HT1080 (cell line): Measurements from ENCODE around the gene FAM120B. TPM values are rescaled to one million over a fixed set of nuclear protein-coding genes. Genes with fewer than 3 reads are reported as not detected.

Source experiments
- DNase-seq: peaks from one replicate; pipeline ENCODE4 v3.0.0-alpha.2; 2015; ENCODE audit warnings: low read depth
- total RNA-seq: library from RNA; depleted of rRNA; stranded (reverse); fragments of >200 nt; shearing (Covaris generic); gene quantifications from 2 replicates; pipeline ENCODE4 v1.2.3, GENCODE V29; 2014

FAM120B gene
- total RNA-seq, 1 experiment from 2014 or later, result 15.4 TPM

- DNase-seq, result no peak
These were observed 134.8 kb downstream of the FAM120B start for GRCh38 chr6:170441316-170441715.

- no peak for DNase-seq
These were observed 136.0 kb downstream of the FAM120B start for GRCh38 chr6:170442596-170442995.

- DNase-seq, result no peak
These were observed 136.6 kb downstream of the FAM120B start for GRCh38 chr6:170443151-170443662.

GRCh38 chr6:170444056-170444591 is 137.6 kb downstream of the FAM120B start:
- DNase-seq, result no peak

GRCh38 chr6:170444811-170445211 is 138.3 kb downstream of the FAM120B start:
- no peak for DNase-seq

- no peak for DNase-seq
These were observed 138.9 kb downstream of the FAM120B start for GRCh38 chr6:170445487-170445886.

GRCh38 chr6:170445971-170446370 is 139.4 kb downstream of the FAM120B start:
- DNase-seq, result no peak

GRCh38 chr6:170446841-170447560 is 140.4 kb downstream of the FAM120B start:
- no peak for DNase-seq

GRCh38 chr6:170447561-170447930 is 141.0 kb downstream of the FAM120B start:
- no peak for DNase-seq

- DNase-seq, result no peak
These were observed 141.8 kb downstream of the FAM120B start for GRCh38 chr6:170448317-170448716.

- no peak for DNase-seq
These were observed 142.4 kb downstream of the FAM120B start for GRCh38 chr6:170448751-170449630.

- no peak for DNase-seq
These were observed 143.5 kb downstream of the FAM120B start for GRCh38 chr6:170449835-170450753.

- no peak for DNase-seq
These were observed 144.6 kb downstream of the FAM120B start for GRCh38 chr6:170450916-170451761.

GRCh38 chr6:170451762-170452651 is 145.4 kb downstream of the FAM120B start:
- DNase-seq, result no peak

GRCh38 chr6:170452767-170453545 is 146.4 kb downstream of the FAM120B start:
- no peak for DNase-seq

- no peak for DNase-seq
These were observed 147.3 kb downstream of the FAM120B start for GRCh38 chr6:170453586-170454511.
